ENCODE results near the gene ADRA1B. TPM values are rescaled to one million over a fixed set of nuclear protein-coding genes. Genes with fewer than 3 reads are reported as not detected.

ADRA1B gene
- total and polyA plus RNA-seq, 10 of the 15 experiments (the other 5 are each of a cell fraction or from before 2014, with no cell fraction given), result 0.04 TPM; not detected in 9

GRCh38 chr5:159921721-159922120 lies 5.4 kb downstream of the ADRA1B start:
- SMC1A ChIA-PET (ENCODE audit: uncharacterized antibody, unreplicated experiment), result interaction anchor here (0.8 kb wide), 1 partner anchor 14 kb away, joined by 3 read pairs; no protein-coding TSS in a partner anchor
- H3K9me3 ChIP-seq (replicated peaks; ENCODE audit: control insufficient read depth, insufficient read depth, low read length), result no peaks in the 10 kb centered on the region
- H2AFZ ChIP-seq (ENCODE audit: control insufficient read depth, low read depth, low read length), result no peak overlapping the region
- DNase-seq (ENCODE audit: low read depth, low spot score) (no peak), ATAC-seq (no peak), FAIRE-seq (no peak)
- intact Hi-C loops (cut with micrococcal nuclease; ENCODE audit: unreplicated experiment) (no loop called here), in situ Hi-C loops (cut with MboI) (no loop called here)
- H4K20me1 ChIP-seq (ENCODE audit: control insufficient read depth, insufficient read depth), result no peaks in the 10 kb centered on the region
- CTCF ChIA-PET, result no interaction called here
- POLR2A ChIA-PET, result no interaction called here
- RAD21 ChIA-PET (ENCODE audit: unreplicated experiment), result no interaction called here
- no peak overlapping the region for H3K9ac ChIP-seq (ENCODE audit: control insufficient read depth, insufficient read depth, low read length)
- BruUV-seq (replicated peaks), result no TSS peak
- 0% methylated on average over 3 of the region's 3 CpGs for WGBS (ENCODE audit: insufficient coverage, insufficient replicate concordance, low lambda C conversion rate, missing lambda C conversion rate)
- H3K27me3 ChIP-seq (replicated peaks in 1 of 2; ENCODE audit: control insufficient read depth in 2 of 2, insufficient read depth in 2 of 2, low read length in 1 of 2), result peaks cover 2 to 3% of the 10 kb centered on the region in 2 experiments; a peak in 3 of 4 replicates
- no peaks in the 10 kb centered on the region for H3K36me3 ChIP-seq (ENCODE audit: control insufficient read depth in 2 of 2, insufficient read depth in 2 of 2, low read length in 1 of 2)
- no peak overlapping the region for H3K4me2 ChIP-seq (ENCODE audit: control insufficient read depth, insufficient read depth)
- TF ChIP-seq ZBTB40 (IDR thresholded peaks at IDR 0.05; ENCODE audit: borderline replicate concordance) (no peak), CHD1 (IDR thresholded peaks at IDR 0.05; ENCODE audit: low read depth, low read length) (no peak), FOXM1 (IDR thresholded peaks at IDR 0.05; ENCODE audit: low read depth, low read length) (no peak), SMAD5 (IDR thresholded peaks at IDR 0.05; ENCODE audit: low read depth) (no peak), FOS (IDR thresholded peaks at IDR 0.05; ENCODE audit: borderline replicate concordance, extremely low read depth, insufficient read length) (no peak), STAT1 (conservative IDR thresholded peaks at IDR 0.05) (no peak), BCL11A (IDR thresholded peaks at IDR 0.05; ENCODE audit: low read depth, low read length) (no peak), TARDBP (IDR thresholded peaks at IDR 0.05; ENCODE audit: borderline replicate concordance) (no peak), TAF1 (IDR thresholded peaks at IDR 0.05; ENCODE audit: borderline replicate concordance, low read depth, low read length) (no peak), PAX8 (IDR thresholded peaks at IDR 0.05) (no peak), ETV6 (conservative IDR thresholded peaks at IDR 0.05 in 1 of 2, IDR thresholded peaks at IDR 0.05 in 1 of 2; ENCODE audit: borderline replicate concordance in 1 of 2, low read depth in 1 of 2) (no peak), CREM (IDR thresholded peaks at IDR 0.05; ENCODE audit: low read depth) (no peak), ZNF687 (IDR thresholded peaks at IDR 0.05) (no peak)
- H3K79me2 ChIP-seq (ENCODE audit: control insufficient read depth, insufficient read depth, low read length), result no peaks in the 10 kb centered on the region
- no peak overlapping the region for H3K27ac ChIP-seq (ENCODE audit: control insufficient read depth, insufficient read depth)
- no peak overlapping the region for H3K4me3 ChIP-seq
- no peaks in the 10 kb centered on the region for H3K4me1 ChIP-seq (ENCODE audit: control insufficient read depth, insufficient read depth, low read length)
